ENCODE data around the gene SGK1. TPM values are rescaled to one million over a fixed set of nuclear protein-coding genes. Genes with fewer than 3 reads are reported as not detected.

Gene SGK1
- total and polyA plus RNA-seq, 8 donors: 26.6 to 236 (median 82.1) TPM

- Histone ChIP-seq H3K27ac (no peak overlapping the region), H3K27me3 (no peaks in the 10 kb centered on the region), H3K4me3 (no peak overlapping the region), H3K4me1 (peaks cover 0 to 28% of the 10 kb centered on the region in 2 donors), H3K36me3 (no peaks in the 10 kb centered on the region), H3K9me3 (no peaks in the 10 kb centered on the region)
- TF ChIP-seq CTCF (IDR thresholded peaks at IDR 0.05): no peak
- no peak for ATAC-seq
- intact Hi-C loops (cut with DNase I): no loop called here
- DNase-seq: no peak
These were observed 22.5 kb upstream of the SGK1 start for GRCh38 chr6:134340179-134340975.

GRCh38 chr6:134339216-134339615, 21.3 kb upstream of the SGK1 start:
- H3K36me3 ChIP-seq: no peaks in the 10 kb centered on the region
- no peak for ATAC-seq
- DNase-seq: no peak
- H3K4me3 ChIP-seq: no peak overlapping the region
- H3K4me1 ChIP-seq: peaks cover 0 to 26% of the 10 kb centered on the region in 2 donors
- intact Hi-C loops (cut with DNase I): no loop called here
- H3K27ac ChIP-seq: no peak overlapping the region
- no peaks in the 10 kb centered on the region for H3K9me3 ChIP-seq
- no peak for TF ChIP-seq CTCF (IDR thresholded peaks at IDR 0.05)
- H3K27me3 ChIP-seq: no peaks in the 10 kb centered on the region

GRCh38 chr6:134331256-134331655, 13.3 kb upstream of the SGK1 start:
- H3K36me3 ChIP-seq: no peaks in the 10 kb centered on the region
- intact Hi-C loops (cut with DNase I): no loop called here
- no peak overlapping the region for H3K27ac ChIP-seq
- no peaks in the 10 kb centered on the region for H3K27me3 ChIP-seq
- H3K9me3 ChIP-seq: no peaks in the 10 kb centered on the region
- no peak for TF ChIP-seq CTCF (IDR thresholded peaks at IDR 0.05)
- DNase-seq: no peak
- no peaks in the 10 kb centered on the region for H3K4me1 ChIP-seq
- ATAC-seq: peak; percentile 79
- no peak overlapping the region for H3K4me3 ChIP-seq

DNA sequence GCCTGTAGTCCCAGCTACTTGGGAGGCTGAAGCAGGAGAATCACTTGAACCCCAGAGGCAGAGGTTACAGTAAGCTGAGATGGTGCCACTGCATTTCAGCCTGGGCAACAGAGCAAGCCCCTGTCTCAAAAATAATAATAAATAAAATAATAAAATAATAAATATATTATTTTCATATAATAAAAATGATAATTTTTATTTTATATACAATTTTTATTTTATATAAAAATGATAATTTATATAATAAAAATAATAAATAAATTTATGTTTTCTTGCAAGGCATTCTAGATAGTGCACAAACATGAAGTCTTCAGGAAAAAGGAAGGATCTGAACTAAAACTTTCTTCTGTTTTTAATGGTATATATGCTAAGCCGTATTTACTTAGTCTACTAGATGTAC, 12.6 kb upstream of the SGK1 start:
- no peak overlapping the region for H3K4me3 ChIP-seq
- intact Hi-C loops (cut with DNase I): no loop called here
- no peak overlapping the region for H3K27ac ChIP-seq
- no peaks in the 10 kb centered on the region for H3K27me3 ChIP-seq
- TF ChIP-seq CTCF (IDR thresholded peaks at IDR 0.05): no peak
- DNase-seq (no peak), ATAC-seq (no peak)
- no peaks in the 10 kb centered on the region for H3K36me3 ChIP-seq
- peaks cover 0 to 6% of the 10 kb centered on the region in 2 donors for H3K9me3 ChIP-seq
- H3K4me1 ChIP-seq: no peaks in the 10 kb centered on the region

- Histone ChIP-seq H3K27me3 (no peaks in the 10 kb centered on the region), H3K4me3 (no peak overlapping the region), H3K9me3 (peaks cover 0 to 10% of the 10 kb centered on the region in 2 donors), H3K4me1 (no peaks in the 10 kb centered on the region), H3K36me3 (no peaks in the 10 kb centered on the region), H3K27ac (no peak overlapping the region)
- no peak for DNase-seq
- intact Hi-C loops (cut with DNase I): no loop called here
- ATAC-seq: no peak
- TF ChIP-seq CTCF (IDR thresholded peaks at IDR 0.05): no peak
These were observed 10.9 kb upstream of the SGK1 start for GRCh38 chr6:134328792-134329191.

All from left lung (tissue), 10 donors.